DND-41 (cell line): ENCODE data around the gene GABRG3.

Experiments used
- ATAC-seq: fragments of 200-7000 bp; cut with Tn5 transposase; 3 replicates; pipeline ENCODE4 v1.9.1; 2021; ENCODE audit warnings: low read depth; ENCODE audit not compliant: insufficient read depth
- DNase-seq: peaks from one replicate; pipeline ENCODE4 v3.0.0-alpha.2; 2020
- H2AFZ ChIP-seq: 2 replicates; pipeline ENCODE4 v1.6.0; 2012; ENCODE audit warnings: low read depth, low read length
- H3K27ac ChIP-seq: 2 replicates; pipeline ENCODE4 v1.5.1; 2012; ENCODE audit warnings: low read length, inconsistent platforms
- H3K27me3 ChIP-seq: fragments of 200-600 bp; sonication (generic); 2 replicates; pipeline ENCODE4 v1.6.0; 2012; ENCODE audit warnings: low read length, mild to moderate bottlenecking, inconsistent platforms; ENCODE audit not compliant: insufficient read depth, poor library complexity
- H3K36me3 ChIP-seq: 2 replicates; pipeline ENCODE4 v1.5.1; 2012; ENCODE audit warnings: low read length, inconsistent platforms; ENCODE audit not compliant: insufficient read depth
- H3K4me1 ChIP-seq: 2 replicates; pipeline ENCODE4 v1.5.1; 2012; ENCODE audit warnings: mild to moderate bottlenecking, low read length; ENCODE audit not compliant: insufficient read depth
- H3K4me2 ChIP-seq: 2 replicates; pipeline ENCODE4 v1.6.0; 2012; ENCODE audit warnings: mild to moderate bottlenecking, moderate library complexity, low read length, inconsistent platforms; ENCODE audit not compliant: insufficient read depth
- H3K4me3 ChIP-seq, 2 experiments: fragments of 200-600 bp in 1 of 2; shearing (Covaris generic) in 1 of 2; 2 replicates each; pipeline ENCODE4 v1.5.1; 2012 to 2016; ENCODE audit warnings: inconsistent platforms in 2 of 2, low read length in 2 of 2, mild to moderate bottlenecking in 2 of 2, low read depth in 1 of 2, moderate library complexity in 1 of 2
- H3K79me2 ChIP-seq: 2 replicates; pipeline ENCODE4 v1.6.0; 2012; ENCODE audit warnings: low read length, inconsistent platforms; ENCODE audit not compliant: insufficient read depth
- H3K9ac ChIP-seq: 2 replicates; pipeline ENCODE4 v1.6.0; 2012; ENCODE audit warnings: low read depth, mild to moderate bottlenecking, inconsistent platforms, low read length, moderate library complexity
- H3K9me3 ChIP-seq: 2 replicates; pipeline ENCODE4 v1.5.1; 2012; ENCODE audit warnings: low read length, moderate library complexity, mild to moderate bottlenecking, inconsistent platforms; ENCODE audit not compliant: insufficient read depth, severe bottlenecking
- H4K20me1 ChIP-seq: 2 replicates; pipeline ENCODE4 v1.6.0; 2012; ENCODE audit warnings: low read length; ENCODE audit not compliant: insufficient read depth
- EZH2 ChIP-seq: IDR thresholded peaks from 3 replicates; pipeline ENCODE4 v1.6.1; 2012; ENCODE audit warnings: borderline replicate concordance, low read depth, mild to moderate bottlenecking, moderate library complexity, low read length, inconsistent platforms; ENCODE audit not compliant: severe bottlenecking
- TF ChIP-seq, protein P1 (sequence below): IDR thresholded peaks from 2 replicates; pipeline ENCODE4 v1.5.1; 2012; ENCODE audit warnings: borderline replicate concordance, low read length, moderate library complexity, mild to moderate bottlenecking; ENCODE audit not compliant: poor library complexity, severe bottlenecking; ENCODE audit errors: extremely low read depth

The GABRG3 gene

DNA sequence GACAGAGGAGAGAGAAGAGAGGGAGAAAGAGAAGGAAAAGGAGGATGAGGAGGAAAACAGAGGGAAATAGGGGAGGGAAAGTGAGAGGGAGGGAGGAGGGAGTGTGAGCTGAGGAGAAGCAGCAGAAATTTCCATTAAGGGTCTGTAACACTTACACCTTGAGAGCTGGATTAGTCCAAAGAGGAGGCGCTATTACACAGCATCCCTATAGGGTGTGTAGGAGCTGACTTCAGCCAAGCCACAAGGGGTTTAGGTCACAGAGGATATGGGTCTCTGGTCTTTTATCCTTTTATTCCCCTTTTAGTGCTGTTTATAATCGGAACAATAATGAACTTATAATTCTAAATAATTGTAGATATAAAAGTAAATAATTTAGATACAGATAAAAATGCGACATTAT is 230.4 kb downstream of the GABRG3 start:
- H3K4me2 ChIP-seq: no peak overlapping the region
- no peaks in the 10 kb centered on the region for H3K9me3 ChIP-seq
- H3K27ac ChIP-seq: no peak overlapping the region
- H3K4me1 ChIP-seq: no peaks in the 10 kb centered on the region
- no peaks in the 10 kb centered on the region for H4K20me1 ChIP-seq
- H3K4me3 ChIP-seq: no peak overlapping the region
- H2AFZ ChIP-seq: no peak overlapping the region
- TF ChIP-seq EZH2: no peak
- TF ChIP-seq, protein P1, sequence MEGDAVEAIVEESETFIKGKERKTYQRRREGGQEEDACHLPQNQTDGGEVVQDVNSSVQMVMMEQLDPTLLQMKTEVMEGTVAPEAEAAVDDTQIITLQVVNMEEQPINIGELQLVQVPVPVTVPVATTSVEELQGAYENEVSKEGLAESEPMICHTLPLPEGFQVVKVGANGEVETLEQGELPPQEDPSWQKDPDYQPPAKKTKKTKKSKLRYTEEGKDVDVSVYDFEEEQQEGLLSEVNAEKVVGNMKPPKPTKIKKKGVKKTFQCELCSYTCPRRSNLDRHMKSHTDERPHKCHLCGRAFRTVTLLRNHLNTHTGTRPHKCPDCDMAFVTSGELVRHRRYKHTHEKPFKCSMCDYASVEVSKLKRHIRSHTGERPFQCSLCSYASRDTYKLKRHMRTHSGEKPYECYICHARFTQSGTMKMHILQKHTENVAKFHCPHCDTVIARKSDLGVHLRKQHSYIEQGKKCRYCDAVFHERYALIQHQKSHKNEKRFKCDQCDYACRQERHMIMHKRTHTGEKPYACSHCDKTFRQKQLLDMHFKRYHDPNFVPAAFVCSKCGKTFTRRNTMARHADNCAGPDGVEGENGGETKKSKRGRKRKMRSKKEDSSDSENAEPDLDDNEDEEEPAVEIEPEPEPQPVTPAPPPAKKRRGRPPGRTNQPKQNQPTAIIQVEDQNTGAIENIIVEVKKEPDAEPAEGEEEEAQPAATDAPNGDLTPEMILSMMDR: no peak
- no peak overlapping the region for H3K9ac ChIP-seq
- no peak for ATAC-seq
- no peak for DNase-seq
- H3K27me3 ChIP-seq: no peaks in the 10 kb centered on the region
- H3K36me3 ChIP-seq: no peaks in the 10 kb centered on the region
- H3K79me2 ChIP-seq: no peaks in the 10 kb centered on the region

DNA sequence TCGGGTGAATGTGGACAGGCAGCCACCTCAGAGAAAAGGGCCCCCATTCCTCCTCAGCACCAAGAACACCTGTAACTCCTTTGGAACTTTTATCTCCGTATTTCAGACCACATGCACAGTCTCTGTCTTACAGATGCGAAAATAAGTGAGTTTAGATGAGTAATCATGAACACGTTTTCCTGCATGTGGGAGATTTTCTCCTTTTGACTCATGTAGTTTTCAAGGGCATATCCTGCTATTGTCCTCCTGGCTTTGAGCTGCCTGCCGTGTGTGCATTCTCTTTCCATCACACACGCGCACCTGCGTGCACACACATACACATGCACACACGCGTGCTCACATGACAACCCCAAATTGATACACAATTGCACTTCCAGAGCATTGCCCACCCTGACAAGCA is 239.2 kb downstream of the GABRG3 start:
- ATAC-seq (no peak), DNase-seq (no peak)
- no peaks in the 10 kb centered on the region for H3K27me3 ChIP-seq
- H3K4me2 ChIP-seq: no peak overlapping the region
- no peak overlapping the region for H2AFZ ChIP-seq
- no peak overlapping the region for H3K9ac ChIP-seq
- no peak for TF ChIP-seq EZH2
- TF ChIP-seq, protein P1: no peak
- H3K27ac ChIP-seq: no peak overlapping the region
- no peaks in the 10 kb centered on the region for H3K9me3 ChIP-seq
- H4K20me1 ChIP-seq: no peaks in the 10 kb centered on the region
- H3K4me1 ChIP-seq: no peaks in the 10 kb centered on the region
- H3K4me3 ChIP-seq: no peak overlapping the region
- H3K79me2 ChIP-seq: no peaks in the 10 kb centered on the region
- no peaks in the 10 kb centered on the region for H3K36me3 ChIP-seq

DNA sequence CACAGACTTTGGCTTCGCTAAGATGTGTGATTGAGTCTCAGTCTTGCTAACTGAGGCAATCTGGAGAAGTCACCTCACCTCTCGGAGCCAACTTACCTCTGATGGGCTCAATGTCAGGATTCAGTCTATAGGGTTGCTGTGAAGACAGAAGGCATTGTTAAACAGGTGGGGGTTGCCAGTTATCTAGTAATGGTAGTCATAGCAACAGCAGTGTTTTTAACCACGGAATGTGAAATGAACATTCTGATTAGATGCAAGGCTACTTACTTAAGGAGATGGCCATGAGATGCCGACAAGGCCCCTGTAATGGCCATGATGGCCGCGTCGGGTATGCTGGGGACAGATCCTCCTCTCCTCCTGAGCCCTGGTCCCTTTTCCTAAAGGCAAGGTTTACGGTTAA is 243.1 kb downstream of the GABRG3 start:
- Histone ChIP-seq H3K79me2 (no peaks in the 10 kb centered on the region), H3K27me3 (no peaks in the 10 kb centered on the region), H3K4me3 (no peak overlapping the region), H2AFZ (no peak overlapping the region), H3K4me1 (no peaks in the 10 kb centered on the region), H3K9me3 (no peaks in the 10 kb centered on the region), H3K27ac (no peak overlapping the region), H3K4me2 (no peak overlapping the region), H3K36me3 (no peaks in the 10 kb centered on the region), H3K9ac (no peak overlapping the region), H4K20me1 (no peaks in the 10 kb centered on the region)
- ATAC-seq: no peak
- DNase-seq: no peak
- TF ChIP-seq, protein P1: no peak
- TF ChIP-seq EZH2: no peak

DNA sequence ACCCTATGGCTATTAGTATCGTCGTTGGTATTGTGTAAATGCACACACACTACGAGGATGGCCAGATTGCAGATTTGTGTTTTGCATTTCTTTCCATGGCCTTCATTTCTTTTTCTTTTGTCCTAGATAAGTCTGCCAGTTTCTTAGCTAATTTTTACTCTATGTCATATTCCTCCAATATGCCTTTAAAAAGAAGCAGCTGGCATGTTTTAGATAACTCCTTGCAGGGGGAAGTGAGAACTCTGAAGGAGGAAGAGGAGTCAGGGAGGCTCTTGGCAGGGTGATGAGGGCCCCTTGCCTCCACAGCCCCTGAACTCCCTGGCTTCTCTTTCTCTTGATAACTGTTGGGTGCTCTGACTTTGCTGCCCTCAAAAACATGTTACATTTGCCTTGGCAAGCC is 244.0 kb downstream of the GABRG3 start:
- Histone ChIP-seq H3K27me3 (no peaks in the 10 kb centered on the region), H3K79me2 (no peaks in the 10 kb centered on the region), H3K4me3 (no peak overlapping the region), H3K4me2 (no peak overlapping the region), H4K20me1 (no peaks in the 10 kb centered on the region), H3K4me1 (no peaks in the 10 kb centered on the region), H3K9ac (no peak overlapping the region), H3K36me3 (no peaks in the 10 kb centered on the region), H3K9me3 (no peaks in the 10 kb centered on the region), H3K27ac (no peak overlapping the region), H2AFZ (no peak overlapping the region)
- DNase-seq (no peak), ATAC-seq (no peak)
- no peak for TF ChIP-seq EZH2
- TF ChIP-seq, protein P1: no peak
